Measurements from ENCODE around the gene EZH1.

The EZH1 gene

GRCh38 chr17:42677921-42678781 is 66.7 kb downstream of the EZH1 start:
- TF ChIP-seq POLR2AphosphoS5 (IDR thresholded peaks at IDR 0.05; ENCODE audit: low read depth, low read length) = peak; percentile 15; the same call in 1 of the 2 replicates
- peak; percentile 48; the same call in 1 of the 2 replicates for TF ChIP-seq POLR2A (IDR thresholded peaks at IDR 0.05; ENCODE audit: low read depth, low read length)
- no peak for TF ChIP-seq TAF1 (IDR thresholded peaks at IDR 0.05; ENCODE audit: borderline replicate concordance, low read depth, low read length)
- FAIRE-seq (peak; percentile 94), DNase-seq (ENCODE audit: insufficient read length) (peak; percentile 80)

DNA sequence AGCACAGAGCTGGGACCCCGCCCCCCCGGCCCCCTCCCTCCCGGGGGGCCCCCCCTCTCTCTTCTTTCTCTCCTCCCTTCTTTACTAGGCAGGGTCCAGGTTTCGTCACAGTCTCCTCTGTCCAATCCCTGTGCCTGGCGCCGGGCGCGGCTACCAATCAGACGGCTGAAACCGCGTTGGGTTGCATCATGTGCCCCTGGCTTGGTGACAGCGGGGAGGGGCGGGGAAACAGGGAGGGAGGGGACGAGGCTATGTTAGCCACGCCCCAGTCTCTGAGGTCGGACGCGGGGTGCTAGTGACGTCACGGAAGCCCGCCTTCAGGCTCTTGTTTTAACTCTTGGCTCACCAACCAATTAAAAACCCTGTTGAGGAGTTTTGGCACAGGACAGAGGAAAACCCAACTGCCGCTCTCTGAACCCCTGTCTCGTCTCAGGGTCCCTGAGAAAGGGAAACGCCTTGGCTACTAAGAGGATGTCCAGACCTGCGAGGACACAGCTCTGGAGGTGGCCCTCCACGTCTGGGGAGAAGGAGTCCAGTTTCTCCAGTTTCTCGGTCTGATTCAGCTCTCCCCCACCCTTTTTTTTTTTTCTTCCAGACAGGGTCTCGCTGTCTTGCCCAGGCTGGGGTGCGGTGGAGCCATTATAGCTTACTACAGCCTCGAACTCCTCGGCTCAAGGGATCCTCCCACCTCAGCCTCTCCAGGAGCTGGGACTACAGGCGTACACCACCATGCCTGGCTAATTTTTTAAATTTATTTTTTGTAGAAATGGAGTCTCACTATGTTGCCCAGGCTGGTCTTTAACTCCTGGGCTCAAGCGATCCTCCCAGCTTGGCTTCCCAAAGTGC is 67.6 kb downstream of the EZH1 start:
- no peak for TF ChIP-seq POLR2AphosphoS5 (IDR thresholded peaks at IDR 0.05; ENCODE audit: low read depth, low read length)
- TF ChIP-seq POLR2A (IDR thresholded peaks at IDR 0.05; ENCODE audit: low read depth, low read length) = 0 out of 2 replicates have a peak, but pooled peaks have one; percentile 8
- TF ChIP-seq TAF1 (IDR thresholded peaks at IDR 0.05; ENCODE audit: borderline replicate concordance, low read depth, low read length) = no peak
- FAIRE-seq = peak; percentile 99
- peak; percentile 98 for DNase-seq (ENCODE audit: insufficient read length)

DNA sequence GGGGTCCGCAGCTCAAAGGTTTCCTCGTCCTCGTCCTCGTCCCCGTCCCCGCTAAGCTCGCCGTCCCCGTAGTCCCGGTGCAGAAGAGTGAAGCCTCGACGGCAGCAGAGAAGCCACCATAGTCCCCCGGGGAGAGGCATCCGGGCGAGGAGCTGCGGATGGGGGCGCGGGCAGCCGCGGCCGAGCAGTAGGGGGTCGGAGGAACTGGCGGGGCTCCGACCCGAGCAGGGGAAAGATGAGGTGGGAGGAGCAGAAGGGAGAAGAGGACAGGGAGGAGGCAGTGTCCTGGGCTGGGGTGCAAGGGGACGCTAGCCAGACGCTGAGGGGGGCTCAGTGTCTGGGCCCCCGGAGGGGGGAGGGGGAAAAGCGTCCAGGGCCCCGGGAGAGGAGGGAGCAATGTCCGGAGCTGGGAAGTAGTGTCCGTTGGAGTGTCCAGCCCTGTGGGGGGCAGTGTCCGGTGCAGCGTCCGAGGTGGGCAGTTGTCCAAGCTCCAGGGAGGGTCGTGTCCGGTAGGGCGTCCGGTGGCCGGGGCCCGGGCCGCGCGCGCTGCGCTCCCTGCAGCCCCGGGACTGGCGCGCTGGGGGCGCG is 68.3 kb downstream of the EZH1 start, which contains the start of gene PLEKHH3:
PLEKHH3 (minus strand) TSS at position 571 of the 588 bp plus-strand sequence; CDS start at position 140, 431 bp downstream.
- FAIRE-seq (peak; percentile 9), DNase-seq (ENCODE audit: insufficient read length) (no peak)
- no peak for TF ChIP-seq TAF1 (IDR thresholded peaks at IDR 0.05; ENCODE audit: borderline replicate concordance, low read depth, low read length)
- no peak; the same call in 1 of the 2 replicates for TF ChIP-seq POLR2A (IDR thresholded peaks at IDR 0.05; ENCODE audit: low read depth, low read length)
- no peak for TF ChIP-seq POLR2AphosphoS5 (IDR thresholded peaks at IDR 0.05; ENCODE audit: low read depth, low read length)

DNA sequence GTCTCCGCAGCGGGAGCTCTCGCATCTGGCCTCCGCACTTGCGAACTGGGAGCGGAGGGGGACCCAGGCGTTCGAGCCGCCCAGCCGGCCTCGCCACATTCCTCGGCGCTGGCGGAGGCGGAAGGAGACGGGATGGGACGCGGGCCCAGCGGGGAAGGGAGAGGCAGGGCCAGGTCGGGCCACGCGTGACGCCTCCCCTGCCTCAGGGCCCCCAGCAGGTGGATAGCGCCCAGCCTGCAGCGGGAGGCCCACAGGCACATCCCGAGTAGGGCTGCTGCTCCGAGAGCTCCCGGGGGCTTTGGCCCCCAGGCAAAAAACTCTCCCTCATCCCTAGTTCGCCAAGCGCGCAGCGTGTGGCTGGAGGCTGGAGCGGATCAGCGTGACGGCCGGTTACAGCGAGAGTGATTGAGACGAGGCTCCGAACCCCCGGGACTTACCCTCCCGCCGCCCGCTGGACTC is 68.8 kb downstream of the EZH1 start:
- DNase-seq (ENCODE audit: insufficient read length) (no peak), FAIRE-seq (peak; percentile 76)
- TF ChIP-seq POLR2AphosphoS5 (IDR thresholded peaks at IDR 0.05; ENCODE audit: low read depth, low read length) (no peak), TAF1 (IDR thresholded peaks at IDR 0.05; ENCODE audit: borderline replicate concordance, low read depth, low read length) (no peak), POLR2A (IDR thresholded peaks at IDR 0.05; ENCODE audit: low read depth, low read length) (no peak)

DNA sequence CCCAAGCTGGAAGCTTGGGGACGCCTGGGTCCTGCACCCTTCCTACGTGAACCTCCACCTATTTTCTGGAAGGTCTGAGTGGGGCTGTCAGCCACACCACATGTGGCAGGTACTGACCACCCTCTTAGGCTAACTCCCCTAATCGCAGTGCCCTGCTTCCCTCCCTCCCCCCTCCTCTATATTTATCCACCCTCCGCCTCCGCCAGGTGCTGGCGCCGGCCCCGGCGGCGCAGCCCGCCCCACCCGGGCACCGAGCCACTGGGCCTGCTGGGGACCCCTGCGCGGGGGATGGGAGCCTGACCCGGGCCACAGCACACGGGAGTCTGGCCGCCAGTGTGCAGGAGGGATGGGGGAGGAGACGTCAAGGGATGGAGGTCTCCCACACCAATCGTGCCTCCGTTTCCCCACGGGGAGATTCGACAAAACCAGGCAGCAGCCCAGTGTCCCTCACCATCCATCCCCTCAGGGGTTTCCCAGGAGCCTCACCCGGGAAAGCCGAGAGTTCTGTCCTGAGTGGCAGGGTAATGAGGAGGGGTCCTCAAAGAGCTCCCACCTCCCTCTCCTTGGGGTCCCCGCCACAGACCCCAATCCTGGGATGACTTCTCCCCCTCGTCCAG is 69.4 kb downstream of the EZH1 start:
- FAIRE-seq = no peak
- TF ChIP-seq POLR2AphosphoS5 (IDR thresholded peaks at IDR 0.05; ENCODE audit: low read depth, low read length) (no peak), POLR2A (IDR thresholded peaks at IDR 0.05; ENCODE audit: low read depth, low read length) (no peak), TAF1 (IDR thresholded peaks at IDR 0.05; ENCODE audit: borderline replicate concordance, low read depth, low read length) (no peak)
- no peak for DNase-seq (ENCODE audit: insufficient read length)

GRCh38 chr17:42674755-42675347 is 70.0 kb downstream of the EZH1 start:
- FAIRE-seq = peak; percentile 67
- TF ChIP-seq POLR2AphosphoS5 (IDR thresholded peaks at IDR 0.05; ENCODE audit: low read depth, low read length) = no peak
- TF ChIP-seq TAF1 (IDR thresholded peaks at IDR 0.05; ENCODE audit: borderline replicate concordance, low read depth, low read length) = no peak
- TF ChIP-seq POLR2A (IDR thresholded peaks at IDR 0.05; ENCODE audit: low read depth, low read length) = no peak
- no peak for DNase-seq (ENCODE audit: insufficient read length)

DNA sequence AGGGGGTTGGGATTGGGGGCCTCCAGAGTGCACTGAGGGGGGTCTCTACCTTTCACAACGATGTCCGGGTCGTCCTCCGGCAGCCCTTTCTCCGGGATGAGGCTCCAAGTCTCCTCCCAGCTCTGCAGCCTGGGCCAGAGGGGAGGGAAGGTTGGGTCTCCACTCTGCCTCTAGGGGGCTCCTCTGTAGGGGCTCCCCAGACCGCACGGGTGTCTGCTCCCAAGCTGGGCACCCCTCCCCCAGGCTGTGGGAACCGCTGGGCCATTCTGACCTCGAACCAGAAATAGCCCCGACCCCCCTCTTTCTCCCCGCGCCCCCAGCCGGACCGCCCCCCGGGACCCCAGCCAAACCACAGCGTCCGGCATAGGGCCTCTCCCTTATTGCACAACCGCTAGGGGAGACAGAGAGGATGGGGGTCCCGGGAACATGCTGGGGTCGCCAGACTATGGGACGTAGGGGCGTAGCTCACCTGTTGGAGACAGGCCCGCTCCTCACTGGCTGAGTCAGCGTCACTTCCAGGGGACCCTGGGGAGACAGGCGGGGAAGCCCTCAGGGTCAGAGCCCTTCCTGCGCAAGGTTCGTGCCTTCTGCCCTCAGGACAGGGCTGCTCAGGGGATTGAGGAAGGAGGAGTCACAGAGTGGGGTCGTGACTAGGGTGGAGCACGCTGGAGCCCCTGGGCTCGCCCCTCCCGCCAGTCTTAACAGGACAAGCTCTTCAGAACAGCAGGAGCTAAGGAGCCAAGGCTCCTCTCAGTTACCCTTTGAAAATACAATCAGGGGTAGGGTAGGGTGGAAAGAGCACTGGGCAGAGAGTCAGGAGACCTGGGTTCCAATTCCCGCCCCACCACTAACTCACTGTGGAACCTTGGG is 70.7 kb downstream of the EZH1 start:
- DNase-seq (ENCODE audit: insufficient read length) (peak; percentile 83), FAIRE-seq (peak; percentile 72)
- TF ChIP-seq TAF1 (IDR thresholded peaks at IDR 0.05; ENCODE audit: borderline replicate concordance, low read depth, low read length) (no peak), POLR2A (IDR thresholded peaks at IDR 0.05; ENCODE audit: low read depth, low read length) (no peak), POLR2AphosphoS5 (IDR thresholded peaks at IDR 0.05; ENCODE audit: low read depth, low read length) (no peak)

- no peak for DNase-seq (ENCODE audit: insufficient read length)
- FAIRE-seq = no peak
Measured at GRCh38 chr17:42673266-42673884, 71.5 kb downstream of the EZH1 start.

GRCh38 chr17:42672038-42672437 is 72.8 kb downstream of the EZH1 start:
- no peak for FAIRE-seq
- TF ChIP-seq POLR2A (IDR thresholded peaks at IDR 0.05; ENCODE audit: low read depth, low read length) (no peak), TAF1 (IDR thresholded peaks at IDR 0.05; ENCODE audit: borderline replicate concordance, low read depth, low read length) (no peak), POLR2AphosphoS5 (IDR thresholded peaks at IDR 0.05; ENCODE audit: low read depth, low read length) (no peak)
- no peak for DNase-seq (ENCODE audit: insufficient read length)

More at GRCh38 chr17:42673266-42673884, 71.5 kb downstream of the EZH1 start:
- no peak for TF ChIP-seq TAF1 (IDR thresholded peaks at IDR 0.05; ENCODE audit: borderline replicate concordance, low read depth, low read length)
- no peak for TF ChIP-seq POLR2AphosphoS5 (IDR thresholded peaks at IDR 0.05; ENCODE audit: low read depth, low read length)
- no peak for TF ChIP-seq POLR2A (IDR thresholded peaks at IDR 0.05; ENCODE audit: low read depth, low read length)

All from GM12892 (cell line).